Activated CD4-positive, alpha-beta T cell treated with anti-CD3 and anti-CD28 coated beads, Interleukin-2, amount 50 U/mL, for 48 hours (primary cell): ENCODE results near the gene RNF220.

ENCODE experiments used
- DNase-seq, 2 experiments: peaks; one replicate each; pipeline ENCODE4 v3.0.0-alpha.2; 2020

RNF220 gene

GRCh38 chr1:44616991-44617702, 212.1 kb downstream of the RNF220 start:
- no peak for DNase-seq

- DNase-seq, result no peak
These were observed 212.6 kb downstream of the RNF220 start for GRCh38 chr1:44617703-44618029.

- no peak for DNase-seq
These were observed 214.3 kb downstream of the RNF220 start for GRCh38 chr1:44619261-44619900.

GRCh38 chr1:44620072-44620471, 215.0 kb downstream of the RNF220 start:
- DNase-seq, result no peak

GRCh38 chr1:44621841-44622286, 216.8 kb downstream of the RNF220 start:
- DNase-seq, result no peak

- DNase-seq, result no peak
These were observed 219.3 kb downstream of the RNF220 start for GRCh38 chr1:44624268-44624901.

- no peak for DNase-seq
These were observed 220.3 kb downstream of the RNF220 start for GRCh38 chr1:44625348-44625747.

GRCh38 chr1:44628962-44629756, 224.1 kb downstream of the RNF220 start:
- no peak for DNase-seq

GRCh38 chr1:44630116-44630515, 225.1 kb downstream of the RNF220 start:
- DNase-seq, result no peak

GRCh38 chr1:44631333-44631646, 226.2 kb downstream of the RNF220 start:
- DNase-seq, result no peak

- DNase-seq, result peak; percentile 90 to 92
These were observed 226.8 kb downstream of the RNF220 start for GRCh38 chr1:44631647-44632539.

GRCh38 chr1:44632598-44632997, 227.5 kb downstream of the RNF220 start:
- peak in 1 of 2 experiments; percentile 11 for DNase-seq

GRCh38 chr1:44634606-44635189, 229.6 kb downstream of the RNF220 start:
- no peak for DNase-seq

GRCh38 chr1:44635439-44635838, 230.4 kb downstream of the RNF220 start:
- no peak for DNase-seq

- DNase-seq, result no peak
These were observed 231.1 kb downstream of the RNF220 start for GRCh38 chr1:44636083-44636687.

- no peak for DNase-seq
These were observed 231.9 kb downstream of the RNF220 start for GRCh38 chr1:44636688-44637598.

- DNase-seq, result no peak
These were observed 232.8 kb downstream of the RNF220 start for GRCh38 chr1:44637702-44638411.

- DNase-seq, result no peak
These were observed 235.3 kb downstream of the RNF220 start for GRCh38 chr1:44640200-44640853.
